Measurements from ENCODE around the gene PEX14. TPM values are rescaled to one million over a fixed set of nuclear protein-coding genes. Genes with fewer than 3 reads are reported as not detected.

Gene PEX14
- total RNA-seq, 1 experiment from 2014 or later: 29.3 TPM

- TF ChIP-seq ZBTB33 (IDR thresholded peaks at IDR 0.05; ENCODE audit: extremely low read depth, insufficient replicate concordance, low read length) (no peak), SP1 (IDR thresholded peaks at IDR 0.05; ENCODE audit: low read depth) (no peak), RAD21 (IDR thresholded peaks at IDR 0.05; ENCODE audit: low read depth) (no peak), CEBPB (IDR thresholded peaks at IDR 0.05; ENCODE audit: low read depth) (no peak), REST (IDR thresholded peaks at IDR 0.05; ENCODE audit: low read depth) (no peak)
Observed at GRCh38 chr1:10437052-10437451, 37.7 kb upstream of the PEX14 start (continued).

GRCh38 chr1:10438677-10439163 lies 36.0 kb upstream of the PEX14 start:
- no peaks in the 10 kb centered on the region for H3K9me3 ChIP-seq (ENCODE audit: control insufficient read depth in 1 of 2, insufficient read depth in 1 of 2, low read depth in 1 of 2, low read length in 2 of 2)
- TF ChIP-seq EGR1 (IDR thresholded peaks at IDR 0.05; ENCODE audit: low read depth) (no peak), REST (IDR thresholded peaks at IDR 0.05; ENCODE audit: low read depth) (no peak), TCF7L2 (IDR thresholded peaks at IDR 0.05; ENCODE audit: borderline replicate concordance, extremely low read depth, insufficient read depth, insufficient read length) (no peak), ZFX (IDR thresholded peaks at IDR 0.05) (no peak)
- no peak overlapping the region for H3K27ac ChIP-seq (ENCODE audit: low read depth, low read length)
- ChIA-PET RAD21 (ENCODE audit: low non-redundant PET in 1 of 2, low total read pairs in 2 of 2, uncharacterized antibody in 2 of 2, unreplicated experiment in 2 of 2) (no interaction called here), CTCF (no interaction called here), POLR2A (no interaction called here)
- no peak overlapping the region for H3K4me2 ChIP-seq (ENCODE audit: low read length)
- no peak for ATAC-seq
- no peaks in the 10 kb centered on the region for H3K4me1 ChIP-seq (ENCODE audit: control insufficient read depth in 1 of 2, insufficient read depth in 2 of 2, low read length in 2 of 2)
- no peaks in the 10 kb centered on the region for H3K9me2 ChIP-seq (ENCODE audit: insufficient read depth)
- H3K27me3 ChIP-seq (ENCODE audit: insufficient read depth, low read length): no peaks in the 10 kb centered on the region
- no TSS peak for BruUV-seq (replicated peaks)
- H3K9ac ChIP-seq (ENCODE audit: low read length): no peak overlapping the region
- DNase-seq (ENCODE audit: low read depth, low spot score): no peak
- intact Hi-C loops (cut with micrococcal nuclease): no loop called here
- H3K79me2 ChIP-seq (ENCODE audit: insufficient read depth, low read length): no peaks in the 10 kb centered on the region
- no peaks in the 10 kb centered on the region for H4K20me1 ChIP-seq (ENCODE audit: insufficient read depth)
- H2AFZ ChIP-seq (ENCODE audit: low read depth, low read length, poor library complexity, severe bottlenecking): no peak overlapping the region
- no peak overlapping the region for H3K4me3 ChIP-seq (replicated peaks in 1 of 2; ENCODE audit: low read depth in 1 of 2, low read length in 2 of 2)
- peaks cover 0 to 4% of the 10 kb centered on the region in 2 experiments; a peak in 1 of 4 replicates for H3K36me3 ChIP-seq (ENCODE audit: control insufficient read depth in 1 of 2, insufficient read depth in 2 of 2, low read length in 2 of 2)
